Adrenal gland (tissue), 12 donors: ENCODE data around the gene MARVELD3. TPM values are rescaled to one million over a fixed set of nuclear protein-coding genes. Genes with fewer than 3 reads are reported as not detected.
"Not testable (repeated sequence)": the region's sequence is repeated elsewhere in the genome, so short reads cannot be mapped to it uniquely, and the experiment has no call there.

Experiments
- DNase-seq, 7 donors: peaks; one replicate each; pipeline ENCODE4 v3.0.0-alpha.2; 2019 to 2020
- H3K27ac ChIP-seq, 5 donors: fragments of 200-600 bp; sonication (generic) in 4 of 5; 1 replicate in 3 of 5; 2 replicates in 2 of 5; pipeline versions ENCODE4 v1.5.1 to v1.8.0; 2016 to 2020; ENCODE audit warnings: mild to moderate bottlenecking in 1 of 5
- H3K27me3 ChIP-seq: fragments of 200-600 bp; 2 replicates; pipeline ENCODE4 v1.8.0; 2021
- H3K36me3 ChIP-seq, 2 donors: fragments of 200-600 bp; replicated peaks in 1 of 2; 1 replicate in 1 of 2; 2 replicates in 1 of 2; pipeline versions ENCODE4 v1.5.1 to v1.8.0; 2018 to 2022
- H3K4me1 ChIP-seq, 2 donors: fragments of 200-600 bp; replicated peaks in 1 of 2; 1 replicate in 1 of 2; 2 replicates in 1 of 2; pipeline versions ENCODE4 v1.5.1 to v1.8.0; 2018 to 2021
- H3K4me3 ChIP-seq, 4 donors: fragments of 200-600 bp; sonication (generic) in 3 of 4; one replicate each; pipeline ENCODE4 v1.5.1; 2016 to 2018
- H3K9me3 ChIP-seq, 3 donors: fragments of 200-600 bp; sonication (generic) in 1 of 3; replicated peaks in 1 of 3; 1 replicate in 2 of 3; 2 replicates in 1 of 3; pipeline versions ENCODE4 v1.5.1 to v1.8.0; 2016 to 2021
- CTCF ChIP-seq, 6 experiments: fragments of 450-650 bp in 4 of 6; fragments of 200-600 bp in 2 of 6; sonication (generic) in 1 of 6; IDR thresholded peaks; 1 replicate in 5 of 6; 2 replicates in 1 of 6; pipeline versions ENCODE4 v1.5.1 to v1.8.0; 2016 to 2021; ENCODE audit warnings: antibody characterized with exemption in 6 of 6, mild to moderate bottlenecking in 2 of 6, moderate library complexity in 1 of 6
- POLR2A ChIP-seq, 2 donors: fragments of 450-650 bp; IDR thresholded peaks; one replicate each; pipeline ENCODE4 v1.6.1; 2017; ENCODE audit warnings: antibody characterized with exemption in 2 of 2, mild to moderate bottlenecking in 2 of 2, moderate library complexity in 1 of 2
- WGBS, 4 donors: extraction: QIAGEN DNeasy Blood & Tissue Kit in 2 of 4; methylation state at CpG; one replicate each; pipeline versions ENCODE4 v1.1.5 to v1.1.7; 2013 to 2017; 5-methylcytosine and 5-hydroxymethylcytosine counted together
- intact Hi-C, 2 donors: fragments of 100-400 bp; cut with DNase I; formaldehyde crosslinking; loops; one replicate each; pipeline versions ENCODE4 v1.14.1 to v1.15.0; 2022 to 2023
- polyA plus RNA-seq, 3 donors: library from polyadenylated mRNA; stranded (reverse); fragments of 200-250 nt in 2 of 3; fragments of 350-450 nt in 1 of 3; fragmentation: Illumina TruSeq in 1 of 3; extraction: RNeasy Lipid Tissue Mini Kit (QIAGEN cat#74804) in 1 of 3; gene quantifications; one replicate each; pipeline ENCODE4 v1.2.3, GENCODE V29; 2013 to 2014
- total RNA-seq, 9 donors: library from RNA; depleted of rRNA in 4 of 9; stranded (reverse); fragments of >200 nt in 4 of 9; fragments of 120-200 nt in 1 of 9; fragmentation: NEBNext Ultra II Directional in 1 of 9; extraction: Animal tissue kit (Norgen Biotek cat#: 25700) in 1 of 9; gene quantifications; one replicate each; pipeline versions ENCODE4 v1.1.0 to v1.2.4, GENCODE V29; 2013 to 2023
- donor health status: healthy with polysubstance abuse.
- donor health status: Bipolar disorder and iron deficiency.
- donor health status: DM: yes; HTN: yes; CAD: no.
- donor health status: DM: no; HTN: no; CAD: no.
- donor health status: DM: no; HTN: no; CAD: no.
- donor health status: DM: yes; HTN: yes; CAD: no.

The MARVELD3 gene
- total and polyA plus RNA-seq, 12 donors: 0.07 to 0.27 (median 0.17) TPM; not detected in 6

DNA sequence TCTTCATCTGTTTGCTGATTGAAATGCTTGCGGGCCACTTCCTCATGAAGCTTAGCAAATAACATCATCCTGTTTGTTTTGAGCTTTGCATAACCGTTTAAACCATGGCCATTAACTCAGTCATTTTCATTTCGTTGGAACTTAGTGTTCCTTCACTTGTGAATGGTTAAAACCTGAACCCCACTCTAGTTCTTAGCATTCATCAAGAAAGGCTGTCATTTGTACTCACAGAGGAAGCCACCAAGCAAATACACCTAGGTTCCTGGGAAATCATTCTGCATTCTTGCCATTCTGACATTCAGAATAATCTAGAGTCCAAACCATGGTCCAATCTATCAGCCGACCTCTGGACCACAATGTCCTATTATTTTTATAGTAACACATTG, 40.7 kb upstream of the MARVELD3 start:
- Histone ChIP-seq H3K27ac (no peak overlapping the region), H3K27me3 (no peaks in the 10 kb centered on the region), H3K9me3 (no peaks in the 10 kb centered on the region), H3K36me3 (no peaks in the 10 kb centered on the region), H3K4me1 (no peaks in the 10 kb centered on the region), H3K4me3 (no peak overlapping the region)
- no peak for TF ChIP-seq POLR2A (IDR thresholded peaks at IDR 0.05)
- no peak for TF ChIP-seq CTCF (IDR thresholded peaks at IDR 0.05)
- 57 to 67% (median 59%) methylated on average over 4 of the region's 4 CpGs for WGBS, 4 donors
- DNase-seq: no peak
- intact Hi-C loops: no loop called here

GRCh38 chr16:71589334-71589733, 36.6 kb upstream of the MARVELD3 start:
- intact Hi-C loops, H3K27ac ChIP-seq, H3K4me3 ChIP-seq, H3K4me1 ChIP-seq, H3K27me3 ChIP-seq, H3K9me3 ChIP-seq, H3K36me3 ChIP-seq, DNase-seq: not testable (repeated sequence)
- 91 to 96% (median 94%) methylated on average over 15 to 30 of the region's 30 CpGs for WGBS, 4 donors

- H3K4me3 ChIP-seq, H3K4me1 ChIP-seq, H3K36me3 ChIP-seq, H3K27ac ChIP-seq, H3K9me3 ChIP-seq, DNase-seq, H3K27me3 ChIP-seq, intact Hi-C loops: not testable (repeated sequence)
- 100% methylated on average over 2 of the region's 2 CpGs; no CpG with 5 or more reads in 3 of the 4 donors for WGBS, 4 donors
These were observed 35.9 kb upstream of the MARVELD3 start for GRCh38 chr16:71590071-71590470.

- no peaks in the 10 kb centered on the region for H3K9me3 ChIP-seq
- H3K27me3 ChIP-seq: no peaks in the 10 kb centered on the region
- intact Hi-C loops: no loop called here
- H3K4me1 ChIP-seq: no peaks in the 10 kb centered on the region
- TF ChIP-seq CTCF (IDR thresholded peaks at IDR 0.05) (no peak), POLR2A (IDR thresholded peaks at IDR 0.05) (no peak)
- 84 to 97% (median 87%) methylated on average over 4 of the region's 4 CpGs for WGBS, 4 donors
- no peaks in the 10 kb centered on the region for H3K36me3 ChIP-seq
- no peak overlapping the region for H3K27ac ChIP-seq
- no peak for DNase-seq
- H3K4me3 ChIP-seq: no peak overlapping the region
These were observed 35.4 kb upstream of the MARVELD3 start for GRCh38 chr16:71590584-71590983.

GRCh38 chr16:71591917-71592316, 34.1 kb upstream of the MARVELD3 start:
- TF ChIP-seq CTCF (IDR thresholded peaks at IDR 0.05) (no peak), POLR2A (IDR thresholded peaks at IDR 0.05) (no peak)
- DNase-seq: no peak
- Histone ChIP-seq H3K9me3 (no peaks in the 10 kb centered on the region), H3K27me3 (no peaks in the 10 kb centered on the region), H3K27ac (no peak overlapping the region), H3K36me3 (no peaks in the 10 kb centered on the region), H3K4me1 (no peaks in the 10 kb centered on the region), H3K4me3 (no peak overlapping the region)
- 63 to 82% (median 72%) methylated on average over 2 to 3 of the region's 3 CpGs for WGBS, 4 donors
- intact Hi-C loops: no loop called here
